GM21367 (cell line): ENCODE data around the gene PHF5A.
A peak's percentile ranks its signal among the peaks of the same experiment; 100 is the strongest.

Experiments
- ATAC-seq: cut with Tn5 transposase; IDR thresholded peaks from one replicate; pipeline ENCODE4 v1.9.1; 2021; ENCODE audit not compliant: unreplicated experiment

Gene PHF5A

DNA sequence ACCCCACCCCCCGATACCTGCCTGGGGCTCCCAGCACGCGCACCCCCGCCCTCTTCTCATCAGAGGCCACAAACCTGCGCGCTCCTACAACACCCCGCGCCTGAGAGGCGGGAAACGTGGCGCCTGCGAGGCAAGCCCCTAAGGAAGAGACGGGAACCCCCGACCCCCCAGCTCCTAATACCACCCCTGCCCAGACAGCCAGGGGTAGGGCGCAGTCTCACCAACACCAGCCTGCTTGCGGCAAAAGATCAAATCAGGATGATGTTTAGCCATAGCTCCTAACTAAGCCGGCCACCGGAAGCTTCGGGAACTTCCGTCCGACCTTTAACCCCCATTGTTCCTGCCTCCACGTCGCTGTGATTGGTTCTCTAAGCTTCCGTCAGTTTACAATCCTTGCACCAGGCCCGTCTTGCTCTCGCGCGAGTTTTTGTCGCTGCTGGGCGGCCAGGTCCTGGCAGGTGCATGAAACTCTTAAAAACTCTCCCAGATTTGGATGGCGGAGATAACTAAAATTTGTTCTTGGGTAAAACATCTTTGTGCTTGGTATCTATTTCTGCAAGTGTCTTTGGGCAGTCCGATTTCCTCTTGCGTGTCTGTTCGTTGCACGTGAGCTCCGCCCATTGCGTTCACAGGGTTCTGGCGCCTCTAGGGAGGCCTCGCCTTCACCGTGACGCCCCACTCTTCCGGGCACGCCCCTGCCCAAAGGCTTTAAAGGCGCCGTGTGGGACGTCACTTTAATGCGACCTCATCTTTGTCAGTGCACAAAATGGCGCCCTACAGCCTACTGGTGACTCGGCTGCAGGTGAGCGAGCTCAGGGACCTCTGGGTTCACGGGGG, at the start of gene PHF5A, which contains the start of gene ACO2:
Gene PHF5A (minus strand): TSS at position 312 of the 837 bp plus-strand sequence. CDS start 39 bp downstream, at position 273.
Gene ACO2 (plus strand): TSS at position 737 of the 837 bp plus-strand sequence. CDS start 30 bp downstream, at position 767.
- ATAC-seq, result peak; percentile 75

- ATAC-seq, result no peak
These were observed 49.5 kb upstream of the PHF5A start for GRCh38 chr22:41518048-41518347.

DNA sequence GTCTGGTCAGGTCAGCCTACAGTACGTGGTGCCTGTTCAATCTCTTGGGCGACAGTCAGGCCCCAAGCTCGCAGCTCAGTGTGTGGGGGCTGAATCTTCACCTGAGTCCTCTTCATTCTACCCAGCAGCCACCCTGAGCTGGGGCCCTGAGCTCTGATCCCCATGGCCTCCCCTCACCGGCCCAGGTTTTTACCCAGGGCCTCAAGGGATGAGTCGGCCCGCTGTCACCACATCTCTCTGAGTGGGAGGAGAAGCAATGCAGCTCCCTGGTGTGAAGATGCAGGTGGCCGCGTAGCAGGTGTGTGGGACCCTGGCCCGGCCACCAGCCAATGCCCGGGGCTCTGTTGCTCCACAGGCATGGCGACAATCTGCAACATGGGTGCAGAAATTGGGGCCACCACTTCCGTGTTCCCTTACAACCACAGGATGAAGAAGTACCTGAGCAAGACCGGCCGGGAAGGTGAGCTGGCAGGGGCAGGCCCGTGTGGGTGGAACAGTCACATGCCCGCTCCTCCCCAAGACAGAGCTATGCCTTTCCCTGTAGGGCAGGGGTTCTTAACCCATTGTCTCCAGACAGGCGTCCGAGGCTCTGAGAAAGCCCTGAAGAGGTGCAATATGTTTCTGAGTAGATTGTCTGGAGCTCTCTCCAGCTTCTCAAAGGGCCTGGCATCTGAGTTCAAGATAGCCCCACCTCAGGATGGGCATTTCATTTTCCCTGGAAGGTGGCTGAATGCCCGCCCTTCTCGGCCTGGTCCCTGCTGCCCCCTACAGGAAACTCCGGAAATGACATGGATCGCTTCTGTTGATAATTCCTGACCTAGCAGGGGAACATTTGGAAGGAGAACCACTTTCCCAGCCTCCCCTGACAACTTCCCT, 48.9 kb upstream of the PHF5A start:
- ATAC-seq, result no peak

- ATAC-seq, result no peak
These were observed 48.0 kb upstream of the PHF5A start for GRCh38 chr22:41516462-41516861.

- no peak for ATAC-seq
These were observed 44.9 kb upstream of the PHF5A start for GRCh38 chr22:41513391-41513790.

DNA sequence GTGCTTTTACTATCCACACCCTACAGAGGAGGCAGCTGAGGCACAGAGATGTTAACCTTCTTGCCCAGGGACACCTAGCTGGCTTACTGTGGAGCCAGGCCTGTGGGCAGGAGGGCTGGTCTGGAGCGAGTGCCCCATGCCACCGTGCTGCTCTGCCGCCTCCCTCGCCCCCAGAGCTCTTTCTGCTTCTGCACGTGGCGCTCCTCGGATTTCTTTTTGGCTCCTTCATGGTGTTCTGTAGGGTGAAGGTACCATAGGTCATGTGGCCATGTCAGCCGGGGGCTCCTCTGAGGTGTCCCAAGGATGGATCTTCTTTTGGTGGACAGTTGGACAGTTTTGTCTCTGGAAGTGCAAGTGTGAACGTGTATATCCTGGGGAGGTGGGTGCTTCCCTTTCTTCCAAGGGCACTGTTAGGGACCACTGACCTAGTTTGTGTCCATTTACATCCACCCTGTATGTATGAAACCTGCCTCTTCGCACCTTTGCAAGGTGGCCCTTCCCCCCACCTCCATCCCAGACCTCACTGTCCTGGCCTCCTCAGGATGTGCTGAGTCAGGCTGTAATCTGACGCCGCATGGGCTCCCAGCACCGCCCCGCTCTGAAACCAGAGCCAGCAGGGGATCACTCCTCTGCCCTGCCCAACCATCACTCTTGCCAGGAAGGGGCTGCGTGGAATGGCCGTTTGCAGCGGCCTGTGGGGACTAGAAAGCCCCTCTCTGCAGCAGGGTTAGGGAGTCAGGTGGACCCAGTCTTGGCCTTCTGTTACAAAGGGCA, 44.1 kb upstream of the PHF5A start:
- ATAC-seq, result no peak

DNA sequence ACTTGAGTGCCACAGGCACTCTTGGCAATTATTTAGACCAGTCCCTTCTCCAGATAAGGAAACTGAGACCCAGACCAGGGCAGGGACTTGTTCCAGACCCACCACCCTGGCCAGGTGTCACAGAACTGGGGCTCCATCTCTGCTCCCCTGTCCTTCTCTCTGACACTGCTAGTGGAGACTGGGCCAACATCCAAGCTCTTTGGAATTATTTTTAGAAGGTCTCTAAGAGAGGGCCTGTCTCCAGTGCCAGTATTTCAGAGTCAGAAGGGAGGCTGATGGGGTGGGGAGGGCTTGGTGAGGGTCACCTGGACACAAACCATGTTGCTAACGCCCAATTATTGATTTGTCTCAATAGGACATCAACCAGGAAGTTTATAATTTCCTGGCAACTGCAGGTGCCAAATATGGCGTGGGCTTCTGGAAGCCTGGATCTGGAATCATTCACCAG, 43.1 kb upstream of the PHF5A start:
- ATAC-seq, result no peak

DNA sequence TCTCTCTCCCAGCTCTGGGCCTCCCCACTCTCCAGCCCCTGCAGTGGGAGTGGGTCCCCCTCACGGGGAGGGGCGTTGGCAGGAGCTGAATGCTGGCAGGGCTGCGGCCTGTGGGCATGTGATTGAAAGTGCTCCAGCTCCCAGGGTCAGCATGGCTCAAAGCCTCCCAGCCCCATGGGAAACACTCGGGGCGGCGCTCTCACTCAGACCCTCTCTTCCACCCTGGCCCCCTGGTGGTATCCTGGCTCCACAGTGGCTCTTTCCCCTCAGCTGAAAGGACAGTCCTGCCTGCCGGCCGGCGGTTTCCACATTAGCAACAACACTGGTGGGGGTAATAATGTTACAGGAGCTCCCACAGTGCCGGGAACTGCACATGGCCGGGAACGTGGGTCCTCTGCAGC, 40.3 kb upstream of the PHF5A start:
- ATAC-seq, result no peak

DNA sequence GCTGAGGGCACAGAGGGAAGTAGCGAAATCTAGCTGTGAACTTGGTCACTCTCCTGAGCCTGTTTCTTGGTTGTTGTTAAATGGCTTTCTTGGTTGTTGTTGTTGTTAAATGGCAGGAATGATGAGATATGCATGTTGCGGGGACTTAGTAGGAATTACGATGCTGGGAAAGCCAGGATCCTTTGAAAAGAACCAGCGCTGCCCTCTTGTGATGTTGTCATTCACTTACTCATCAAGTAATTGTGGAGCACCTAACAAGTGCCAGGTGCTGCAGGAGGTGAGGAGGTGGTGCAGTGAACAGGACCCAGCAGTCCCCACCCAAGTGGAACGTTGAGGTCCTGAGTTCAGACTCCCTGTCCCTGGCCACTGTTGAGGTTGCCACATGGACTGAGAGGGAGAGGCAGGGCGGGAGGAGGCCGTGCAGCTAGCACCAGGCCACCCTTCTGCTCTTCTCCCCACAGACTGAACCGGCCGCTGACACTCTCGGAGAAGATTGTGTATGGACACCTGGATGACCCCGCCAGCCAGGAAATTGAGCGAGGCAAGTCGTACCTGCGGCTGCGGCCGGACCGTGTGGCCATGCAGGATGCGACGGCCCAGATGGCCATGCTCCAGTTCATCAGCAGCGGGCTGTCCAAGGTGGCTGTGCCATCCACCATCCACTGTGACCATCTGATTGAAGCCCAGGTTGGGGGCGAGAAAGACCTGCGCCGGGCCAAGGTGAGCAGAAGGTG, 39.0 kb upstream of the PHF5A start:
- no peak for ATAC-seq

DNA sequence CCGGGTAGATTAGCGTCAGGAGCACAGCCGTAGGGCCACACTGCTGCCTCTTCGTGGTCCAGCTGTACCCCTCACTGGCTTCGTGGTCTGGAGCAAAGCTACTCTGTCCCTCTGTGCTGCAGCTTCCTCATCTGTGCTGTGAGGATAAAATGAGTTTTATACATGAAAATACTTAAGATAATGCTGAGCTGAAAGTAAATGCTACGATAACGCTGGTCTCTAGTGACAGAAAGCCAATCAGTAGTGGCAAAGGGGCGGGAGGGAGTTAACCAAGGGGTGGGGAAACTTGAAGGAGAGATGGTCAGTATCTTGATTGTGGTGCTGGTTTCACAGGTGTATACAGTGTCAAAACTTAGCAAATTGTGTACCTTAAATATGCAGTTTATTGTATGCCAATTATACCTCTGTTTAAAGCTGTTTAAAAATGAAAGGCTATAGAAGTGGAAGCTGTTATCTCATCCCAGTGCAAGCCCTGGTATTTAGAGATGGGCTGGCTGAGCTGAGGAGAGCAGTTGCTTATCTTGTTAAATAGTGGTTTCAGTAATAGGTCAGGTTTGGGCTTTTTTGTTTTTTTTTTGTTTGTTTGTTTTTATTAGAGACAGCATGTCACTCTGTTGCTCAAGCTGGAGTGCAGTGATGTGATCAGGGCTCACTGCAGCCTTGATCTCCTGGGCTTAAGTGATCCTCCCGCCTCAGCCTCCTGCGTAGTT, 37.2 kb upstream of the PHF5A start:
- ATAC-seq, result no peak

DNA sequence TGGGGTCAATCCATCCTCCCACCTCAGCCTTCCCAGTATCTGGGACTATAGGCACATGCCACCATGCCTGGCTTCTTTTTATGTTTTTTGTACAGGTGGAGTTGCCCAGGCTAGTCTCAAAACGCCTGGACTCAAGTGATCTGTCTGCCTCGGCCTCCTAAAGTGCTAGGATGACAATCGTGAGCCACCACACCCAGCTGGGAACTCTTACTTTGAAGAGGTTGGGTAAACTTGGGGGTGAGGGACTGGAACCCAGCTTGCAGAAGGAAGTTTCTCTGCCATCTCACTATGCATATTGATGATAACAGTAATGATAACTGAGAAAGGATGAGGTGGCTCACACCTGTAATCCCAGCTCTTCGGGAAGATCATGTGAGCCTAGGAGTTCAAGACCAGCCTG, 36.3 kb upstream of the PHF5A start:
- no peak for ATAC-seq

- no peak for ATAC-seq
These were observed 35.9 kb upstream of the PHF5A start for GRCh38 chr22:41504397-41504796.

GRCh38 chr22:41501209-41501608, 32.7 kb upstream of the PHF5A start:
- ATAC-seq, result no peak

GRCh38 chr22:41500303-41500702, 31.8 kb upstream of the PHF5A start:
- ATAC-seq, result no peak

DNA sequence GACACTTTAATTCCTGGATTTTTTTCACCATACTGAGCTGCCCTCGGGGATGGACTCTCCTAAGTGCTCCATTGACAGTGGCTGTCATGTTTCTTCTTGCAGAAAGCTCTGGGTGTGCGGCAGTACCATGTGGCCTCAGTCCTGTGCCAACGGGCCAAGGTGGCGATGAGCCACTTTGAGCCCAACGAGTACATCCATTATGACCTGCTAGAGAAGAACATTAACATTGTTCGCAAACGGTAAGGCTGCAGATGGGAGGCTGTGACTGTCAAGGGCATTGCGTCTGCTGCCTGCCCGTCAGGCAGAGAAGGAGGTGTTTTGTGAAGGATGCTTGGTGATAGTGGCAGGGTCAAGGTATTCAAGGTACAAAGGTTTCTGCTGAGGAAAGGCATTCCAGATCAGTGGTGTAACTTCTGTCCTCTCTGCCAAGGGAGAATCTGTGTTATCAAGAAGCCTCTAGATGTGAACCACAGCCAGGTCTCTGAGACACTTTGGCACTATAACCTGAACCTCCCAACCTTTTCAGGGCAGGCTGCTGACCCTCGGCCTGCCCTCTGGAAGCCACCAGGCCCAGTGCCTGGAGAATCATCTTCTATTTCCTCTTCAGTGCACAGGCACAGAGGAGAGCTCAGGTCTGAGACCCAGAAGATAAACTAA, 31.3 kb upstream of the PHF5A start:
- no peak for ATAC-seq

- ATAC-seq, result no peak
These were observed 29.9 kb upstream of the PHF5A start for GRCh38 chr22:41498303-41498835.

- no peak for ATAC-seq
These were observed 23.0 kb upstream of the PHF5A start for GRCh38 chr22:41491374-41492100.

GRCh38 chr22:41488596-41489385, 20.3 kb upstream of the PHF5A start:
- no peak for ATAC-seq
